HFFc6 (cell line): ENCODE data around the gene TMEM272. TPM values are rescaled to one million over a fixed set of nuclear protein-coding genes. Genes with fewer than 3 reads are reported as not detected.
A peak's percentile ranks its signal among the peaks of the same experiment; 100 is the strongest.

Experiments used
- DNase-seq: peaks from one replicate; pipeline ENCODE4 v3.0.0-alpha.2; 2018
- H3K27ac Mint-ChIP-seq: 2 replicates; pipeline ENCODE4 v1.8.0; 2020; ENCODE audit warnings: mild to moderate bottlenecking, mixed read lengths
- H3K27me3 Mint-ChIP-seq: 2 replicates; pipeline ENCODE4 v1.8.0; 2021; ENCODE audit warnings: mild to moderate bottlenecking, moderate library complexity, mixed read lengths; ENCODE audit not compliant: insufficient read depth
- H3K36me3 Mint-ChIP-seq: 2 replicates; pipeline ENCODE4 v1.8.0; 2021; ENCODE audit warnings: low read depth, mixed read lengths
- H3K4me1 Mint-ChIP-seq: 2 replicates; pipeline ENCODE4 v1.8.0; 2020; ENCODE audit warnings: low read depth, mixed read lengths
- H3K4me3 Mint-ChIP-seq: 2 replicates; pipeline ENCODE4 v1.8.0; 2020; ENCODE audit warnings: mild to moderate bottlenecking, moderate library complexity, mixed read lengths
- H3K9me3 Mint-ChIP-seq: 2 replicates; pipeline ENCODE4 v1.8.0; 2020; ENCODE audit warnings: mild to moderate bottlenecking, mixed read lengths
- total RNA-seq, 6 experiments: library from RNA; stranded (reverse); fragmentation: NEBNext Ultra II Directional; extraction: Animal tissue kit (Norgen Biotek cat#: 25700); gene quantifications; 2 replicates in 1 of 6; 3 replicates in 5 of 6; pipeline ENCODE4 v1.2.3, GENCODE V29; 2021
- TF ChIP-seq, protein P1 (sequence below): fragments of 200-600 bp; sonication (generic); IDR thresholded peaks from 2 replicates; pipeline ENCODE4 v1.5.0; 2021; ENCODE audit warnings: antibody characterized with exemption, mild to moderate bottlenecking

The TMEM272 gene
- total RNA-seq, 6 experiments from 2014 or later, result not detected

DNA sequence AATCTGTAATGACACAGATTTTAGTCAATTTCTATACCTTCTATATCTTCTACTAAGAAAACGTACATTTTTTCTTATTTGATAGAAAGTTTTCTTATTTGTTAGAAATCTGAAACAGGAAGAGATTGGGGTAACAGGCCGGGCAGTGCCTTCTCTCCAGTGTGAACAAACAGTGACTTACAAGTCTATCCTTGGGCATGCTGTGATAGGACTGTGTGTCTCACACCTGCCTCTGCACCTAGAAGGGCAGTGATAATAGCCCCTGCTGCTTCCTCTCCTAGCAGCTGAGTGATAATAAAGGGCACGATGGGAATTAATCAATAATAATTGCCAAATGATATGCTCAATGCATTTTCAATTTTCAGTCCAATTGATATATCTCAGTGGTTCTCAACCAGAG, 1.4 kb downstream of the TMEM272 start:
- TF ChIP-seq, protein P1, sequence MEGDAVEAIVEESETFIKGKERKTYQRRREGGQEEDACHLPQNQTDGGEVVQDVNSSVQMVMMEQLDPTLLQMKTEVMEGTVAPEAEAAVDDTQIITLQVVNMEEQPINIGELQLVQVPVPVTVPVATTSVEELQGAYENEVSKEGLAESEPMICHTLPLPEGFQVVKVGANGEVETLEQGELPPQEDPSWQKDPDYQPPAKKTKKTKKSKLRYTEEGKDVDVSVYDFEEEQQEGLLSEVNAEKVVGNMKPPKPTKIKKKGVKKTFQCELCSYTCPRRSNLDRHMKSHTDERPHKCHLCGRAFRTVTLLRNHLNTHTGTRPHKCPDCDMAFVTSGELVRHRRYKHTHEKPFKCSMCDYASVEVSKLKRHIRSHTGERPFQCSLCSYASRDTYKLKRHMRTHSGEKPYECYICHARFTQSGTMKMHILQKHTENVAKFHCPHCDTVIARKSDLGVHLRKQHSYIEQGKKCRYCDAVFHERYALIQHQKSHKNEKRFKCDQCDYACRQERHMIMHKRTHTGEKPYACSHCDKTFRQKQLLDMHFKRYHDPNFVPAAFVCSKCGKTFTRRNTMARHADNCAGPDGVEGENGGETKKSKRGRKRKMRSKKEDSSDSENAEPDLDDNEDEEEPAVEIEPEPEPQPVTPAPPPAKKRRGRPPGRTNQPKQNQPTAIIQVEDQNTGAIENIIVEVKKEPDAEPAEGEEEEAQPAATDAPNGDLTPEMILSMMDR, result no peak
- no peak overlapping the region for H3K27ac Mint-ChIP-seq
- no peaks in the 10 kb centered on the region for H3K36me3 Mint-ChIP-seq
- peaks cover 26% of the 10 kb centered on the region for H3K4me1 Mint-ChIP-seq
- H3K9me3 Mint-ChIP-seq, result no peaks in the 10 kb centered on the region
- DNase-seq, result no peak
- no peak overlapping the region for H3K4me3 Mint-ChIP-seq
- H3K27me3 Mint-ChIP-seq, result peaks cover 28% of the 10 kb centered on the region

DNA sequence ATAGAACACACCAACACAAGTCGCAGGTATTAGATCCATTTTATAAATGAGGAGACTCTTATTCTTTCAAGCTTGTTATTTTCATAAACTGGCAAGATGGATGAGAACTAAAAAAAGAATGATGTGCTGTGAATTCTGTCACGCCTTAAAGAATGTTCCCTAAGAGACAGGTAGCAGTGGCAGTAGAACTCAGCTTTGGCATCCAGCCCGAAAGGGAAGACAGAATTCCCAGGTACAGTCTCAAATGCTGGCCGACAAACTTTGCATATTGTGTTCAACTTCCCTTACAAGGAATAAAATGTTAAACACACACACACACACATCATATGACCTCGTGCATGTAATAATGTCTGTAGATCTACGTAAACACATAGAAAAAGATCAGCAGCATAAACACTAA, 3.2 kb downstream of the TMEM272 start:
- TF ChIP-seq, protein P1, result no peak
- Mint-ChIP-seq H3K4me1 (peaks cover 23% of the 10 kb centered on the region), H3K27me3 (peaks cover 32% of the 10 kb centered on the region), H3K4me3 (no peak overlapping the region), H3K36me3 (no peaks in the 10 kb centered on the region), H3K9me3 (no peaks in the 10 kb centered on the region), H3K27ac (no peak overlapping the region)
- no peak for DNase-seq

DNA sequence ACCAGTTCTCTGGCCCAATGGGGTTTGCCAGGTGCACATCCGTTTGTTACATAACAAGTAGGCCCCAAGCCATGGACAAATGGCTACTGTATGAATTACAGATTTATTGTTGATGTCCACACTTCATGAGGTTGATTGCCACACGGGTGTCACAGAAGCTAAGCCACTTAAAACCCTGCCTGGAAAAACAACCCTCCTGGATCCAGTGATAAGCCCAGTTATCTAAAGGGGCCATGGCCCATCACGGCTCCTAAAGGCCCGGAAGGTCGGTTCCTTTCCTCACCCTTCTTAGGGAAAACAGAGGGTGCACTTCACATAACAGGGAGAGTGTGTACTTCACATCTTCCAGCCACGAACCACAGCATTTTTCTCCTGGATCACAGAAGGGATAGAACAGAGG, 4.1 kb downstream of the TMEM272 start:
- no peak overlapping the region for H3K27ac Mint-ChIP-seq
- no peaks in the 10 kb centered on the region for H3K36me3 Mint-ChIP-seq
- H3K27me3 Mint-ChIP-seq, result peaks cover 36% of the 10 kb centered on the region
- DNase-seq, result no peak
- peaks cover 23% of the 10 kb centered on the region for H3K4me1 Mint-ChIP-seq
- TF ChIP-seq, protein P1, result no peak
- H3K9me3 Mint-ChIP-seq, result no peaks in the 10 kb centered on the region
- H3K4me3 Mint-ChIP-seq, result no peak overlapping the region

DNA sequence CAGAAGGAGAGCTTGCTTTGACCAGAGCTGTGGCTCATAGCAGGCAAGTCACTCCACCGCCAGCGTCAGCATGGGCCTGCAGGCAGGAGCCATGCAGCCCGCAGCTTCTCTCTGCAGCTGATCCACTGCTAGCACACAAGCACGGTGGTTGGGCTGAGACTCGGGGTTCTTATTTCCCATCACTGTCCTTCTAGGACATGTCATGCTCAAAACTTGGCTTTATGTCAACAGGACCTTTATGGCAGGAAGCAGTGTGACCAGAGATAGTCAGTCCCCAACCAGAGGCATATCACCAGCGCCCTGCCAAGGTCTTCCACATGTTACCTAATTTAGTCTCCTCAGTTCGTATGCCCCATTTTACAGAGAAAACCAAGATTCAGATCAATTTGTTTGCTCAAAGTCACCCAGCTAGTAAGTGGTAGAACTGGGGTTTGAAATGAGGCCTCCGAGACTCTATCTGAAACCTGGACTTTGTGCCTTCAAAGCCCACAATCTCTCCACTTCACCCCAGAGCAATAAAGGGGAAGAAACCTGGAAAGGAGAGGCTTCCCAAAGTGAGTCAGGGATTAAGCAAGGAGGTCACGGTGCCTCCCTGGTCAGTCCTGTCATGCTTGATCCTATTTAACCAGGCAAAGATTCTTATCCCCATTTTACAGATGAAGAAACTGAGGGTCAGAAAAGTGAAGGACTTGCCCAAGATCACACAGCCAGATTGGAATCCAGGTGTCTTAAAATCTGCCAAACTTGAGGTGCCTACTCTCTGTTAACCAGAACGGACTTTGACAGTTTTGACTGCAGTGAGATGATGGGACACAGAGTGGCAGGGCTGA, 5.1 kb downstream of the TMEM272 start:
- no peaks in the 10 kb centered on the region for H3K9me3 Mint-ChIP-seq
- TF ChIP-seq, protein P1, result no peak
- peaks cover 16% of the 10 kb centered on the region for H3K4me1 Mint-ChIP-seq
- no peak for DNase-seq
- H3K36me3 Mint-ChIP-seq, result no peaks in the 10 kb centered on the region
- H3K27ac Mint-ChIP-seq, result no peak overlapping the region
- peaks cover 34% of the 10 kb centered on the region for H3K27me3 Mint-ChIP-seq
- no peak overlapping the region for H3K4me3 Mint-ChIP-seq

DNA sequence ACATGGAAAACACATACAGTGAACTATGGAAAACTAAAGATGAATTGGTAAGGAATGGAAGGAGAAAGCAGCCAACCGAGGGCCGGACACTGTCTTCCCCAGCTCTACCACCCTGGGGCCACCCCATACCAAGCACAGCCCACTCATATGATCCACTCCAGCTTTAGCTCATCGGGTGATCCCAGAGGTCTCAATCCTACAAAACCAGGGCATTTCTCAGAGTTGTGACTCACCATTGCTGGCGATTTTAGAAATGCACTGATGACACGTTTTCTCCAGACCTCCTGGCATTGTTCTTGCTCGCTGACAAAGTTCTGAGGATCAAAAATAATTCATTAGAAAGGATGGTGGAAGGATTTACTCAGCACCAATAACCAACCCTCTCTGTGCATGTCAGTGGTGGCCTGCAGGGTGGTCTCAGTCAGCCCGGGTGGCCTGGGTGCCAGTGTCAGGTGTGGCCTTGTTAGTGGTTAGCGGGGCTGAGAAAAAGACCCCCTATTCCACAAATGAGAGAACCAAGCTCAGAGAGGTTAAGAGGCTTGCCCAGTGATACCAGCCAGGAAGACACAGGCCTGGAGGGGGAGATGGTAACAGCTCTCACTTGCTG, 6.6 kb downstream of the TMEM272 start:
- Mint-ChIP-seq H3K9me3 (no peaks in the 10 kb centered on the region), H3K27ac (no peak overlapping the region), H3K4me3 (no peak overlapping the region), H3K4me1 (peaks cover 8% of the 10 kb centered on the region; the same call in 1 of the 2 replicates), H3K36me3 (no peaks in the 10 kb centered on the region), H3K27me3 (peaks cover 30% of the 10 kb centered on the region)
- TF ChIP-seq, protein P1, result no peak
- peak; percentile 47 for DNase-seq
